ENCODE data around the gene RPS6KL1.

Gene RPS6KL1

GRCh38 chr14:74906925-74907521, 16.0 kb downstream of the RPS6KL1 start:
- POLR2A ChIA-PET, result interaction anchor here (1.1 to 2.2 kb wide), 3 partner anchors 26 to 47 kb away, joined by 3 to 9 read pairs (median 3); no protein-coding TSS in a partner anchor

GRCh38 chr14:74905595-74906142, 17.4 kb downstream of the RPS6KL1 start:
- no peaks in the 10 kb centered on the region for H3K4me1 ChIP-seq (ENCODE audit: control insufficient read depth, insufficient read depth, low read length)
- POLR2A ChIA-PET, result interaction anchor here (0.6 to 2.2 kb wide), 5 partner anchors 23 to 45 kb away, joined by 3 to 9 read pairs (median 3); no protein-coding TSS in a partner anchor
- no peak overlapping the region for H3K4me3 ChIP-seq (ENCODE audit: low read depth, low read length)
- CTCF ChIA-PET, result interaction anchor here (0.6 to 6.3 kb wide), 32 partner anchors 9 to 296 kb away, joined by 3 to 195 read pairs (median 6); partner anchors contain the start of genes ACYP1, DLST and RPS6KL1
- peaks cover 20 to 58% of the 10 kb centered on the region in 2 experiments for H3K36me3 ChIP-seq (ENCODE audit: control insufficient read depth in 2 of 2, insufficient read depth in 1 of 2, low read length in 2 of 2)
- no peak overlapping the region for H3K27ac ChIP-seq (ENCODE audit: extremely low read depth, low read depth, low read length)
- H3K9me3 ChIP-seq (ENCODE audit: control insufficient read depth, insufficient read depth, low read depth, low read length), result no peaks in the 10 kb centered on the region
- TF ChIP-seq ZNF645 (tag by site-specific recombination; IDR thresholded peaks at IDR 0.05) (no peak), ZSCAN23 (tag by site-specific recombination; IDR thresholded peaks at IDR 0.05) (no peak), ZNF600 (tag by site-specific recombination; IDR thresholded peaks at IDR 0.05) (peak; percentile 74), ZNF654 (tag by site-specific recombination; IDR thresholded peaks at IDR 0.05; ENCODE audit: low read depth) (peak; percentile 46), ZNF140 (tag by site-specific recombination; IDR thresholded peaks at IDR 0.05) (no peak), ZNF404 (tag by site-specific recombination; IDR thresholded peaks at IDR 0.05) (no peak), PBX3 (CRISPR knock-in tag; IDR thresholded peaks at IDR 0.05) (no peak), ZNF416 (tag by site-specific recombination; IDR thresholded peaks at IDR 0.05) (no peak), ZNF394 (tag by site-specific recombination; IDR thresholded peaks at IDR 0.05; ENCODE audit: borderline replicate concordance) (no peak), ELK4 (IDR thresholded peaks at IDR 0.05; ENCODE audit: borderline replicate concordance, low read depth, low read length) (no peak)

More at GRCh38 chr14:74906925-74907521, 16.0 kb downstream of the RPS6KL1 start:
- no peaks in the 10 kb centered on the region for H3K9me3 ChIP-seq (ENCODE audit: control insufficient read depth, insufficient read depth, low read depth, low read length)
- no peak for TF ChIP-seq ZNF518A (tag by site-specific recombination; conservative IDR thresholded peaks at IDR 0.05; ENCODE audit: low read depth)
- no peak for TF ChIP-seq SETDB1 (IDR thresholded peaks at IDR 0.05; ENCODE audit: insufficient read length, low read length)
- TF ChIP-seq CTCF (tag by site-specific recombination; IDR thresholded peaks at IDR 0.05), result 0 out of 2 replicates have a peak, but pooled peaks have one; percentile 13
- no peak for TF ChIP-seq ZNF341 (tag by site-specific recombination; IDR thresholded peaks at IDR 0.05; ENCODE audit: low read depth)
- TF ChIP-seq GFI1B (tag by site-specific recombination; IDR thresholded peaks at IDR 0.05), result no peak
- TF ChIP-seq ZNF24 (tag by site-specific recombination; IDR thresholded peaks at IDR 0.05), result no peak
- CTCF ChIA-PET, result interaction anchor here (0.6 to 6.3 kb wide), 12 partner anchors 11 to 298 kb away, joined by 3 to 195 read pairs (median 10); partner anchors contain the start of gene DLST
- H3K27ac ChIP-seq (ENCODE audit: extremely low read depth, low read depth, low read length), result no peak overlapping the region
- no peaks in the 10 kb centered on the region for H3K4me1 ChIP-seq (ENCODE audit: control insufficient read depth, insufficient read depth, low read length)
- peaks cover 8 to 44% of the 10 kb centered on the region in 2 experiments; a peak in 2 of 3 replicates for H3K36me3 ChIP-seq (ENCODE audit: control insufficient read depth in 2 of 2, insufficient read depth in 1 of 2, low read length in 2 of 2)
- no peak overlapping the region for H3K4me3 ChIP-seq (ENCODE audit: low read depth, low read length)
